GM18498 (cell line): ENCODE data around the gene STX17.
A peak's percentile ranks its signal among the peaks of the same experiment; 100 is the strongest.

ENCODE experiments used
- ATAC-seq: cut with Tn5 transposase; IDR thresholded peaks from one replicate; pipeline ENCODE4 v1.9.1; 2021; ENCODE audit warnings: mild to moderate bottlenecking, moderate library complexity; ENCODE audit not compliant: unreplicated experiment

The STX17 gene

DNA sequence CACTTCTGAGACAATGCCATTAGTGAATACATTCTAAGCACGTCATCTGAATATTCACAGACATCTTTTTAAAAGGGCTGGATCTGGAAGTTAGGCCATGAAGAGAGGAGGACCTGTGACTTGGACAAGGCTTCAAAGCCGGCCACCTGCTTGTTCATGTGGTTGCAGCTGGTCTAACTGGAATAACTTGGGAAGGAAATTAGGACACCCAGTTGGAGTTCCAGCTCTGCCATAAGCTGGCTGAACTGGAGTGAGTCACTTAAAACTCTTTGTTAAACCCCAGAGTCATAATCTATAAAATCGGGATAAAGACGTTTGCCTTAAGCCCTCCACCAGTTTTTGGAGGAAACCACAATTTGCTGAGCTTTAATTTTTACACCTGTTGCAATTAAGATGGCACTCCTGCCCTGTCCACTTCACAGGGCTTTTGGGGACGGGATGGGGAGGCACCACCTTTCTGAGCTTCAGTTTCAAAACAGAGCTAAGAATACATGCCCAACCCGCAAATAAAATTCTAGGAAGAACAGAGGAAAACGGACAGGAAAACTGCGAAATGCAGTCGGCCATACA, 536 bp upstream of the STX17 start:
- ATAC-seq: peak; percentile 3

DNA sequence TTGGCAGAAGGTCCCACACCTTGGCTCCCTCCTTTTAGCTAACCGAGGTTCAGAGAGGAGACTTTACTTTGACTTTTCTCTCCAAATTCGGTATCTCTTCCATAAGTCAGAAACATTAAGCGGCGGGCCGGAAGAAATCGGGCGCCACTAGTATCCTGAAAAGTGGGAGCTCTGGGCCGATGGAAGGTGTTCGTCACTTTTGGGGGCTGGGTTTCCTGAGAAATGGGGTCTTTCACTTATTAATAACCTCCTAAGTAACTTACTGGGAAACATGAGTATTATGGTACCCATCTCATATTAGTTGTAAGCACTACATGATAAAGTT, 716 bp downstream of the STX17 start:
- ATAC-seq: no peak

DNA sequence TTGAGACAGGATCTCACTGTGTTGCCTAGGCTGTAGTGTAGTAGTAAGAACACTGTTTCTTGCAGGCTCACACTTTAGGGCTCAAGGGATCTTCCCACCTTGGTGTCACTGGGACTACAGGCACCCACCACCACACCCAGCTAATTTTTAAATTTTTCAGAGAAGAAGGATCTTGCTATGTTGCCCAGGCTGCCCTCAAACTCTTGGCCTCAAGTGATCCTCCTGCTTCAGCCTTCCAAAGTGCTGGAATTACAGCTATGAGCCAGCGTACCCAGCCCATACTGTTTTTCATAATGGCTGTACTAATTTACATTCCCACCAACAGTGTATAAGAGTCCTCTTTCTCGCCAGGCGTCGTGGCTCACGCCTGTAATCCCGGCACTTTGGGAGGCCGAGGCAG, 5.1 kb downstream of the STX17 start:
- no peak for ATAC-seq

DNA sequence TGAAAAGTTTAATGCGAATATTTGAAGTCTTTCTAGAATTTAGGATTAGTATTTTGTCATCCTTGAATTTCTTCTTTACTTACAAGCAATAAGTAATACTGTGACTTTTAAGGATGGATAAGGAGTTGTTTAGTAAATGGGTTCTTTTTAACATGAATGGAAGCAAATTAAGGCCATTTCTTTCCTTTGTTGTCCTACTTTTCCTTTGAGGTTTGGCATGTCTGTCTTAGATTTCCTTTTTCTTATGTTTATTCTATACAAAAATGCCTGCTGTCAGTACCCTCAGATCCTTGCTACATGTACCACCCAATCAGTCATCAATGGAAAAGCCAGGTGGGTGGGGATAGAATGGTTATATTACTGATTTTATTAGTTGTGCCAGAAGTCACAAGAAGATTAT, 10.2 kb downstream of the STX17 start:
- ATAC-seq: no peak

DNA sequence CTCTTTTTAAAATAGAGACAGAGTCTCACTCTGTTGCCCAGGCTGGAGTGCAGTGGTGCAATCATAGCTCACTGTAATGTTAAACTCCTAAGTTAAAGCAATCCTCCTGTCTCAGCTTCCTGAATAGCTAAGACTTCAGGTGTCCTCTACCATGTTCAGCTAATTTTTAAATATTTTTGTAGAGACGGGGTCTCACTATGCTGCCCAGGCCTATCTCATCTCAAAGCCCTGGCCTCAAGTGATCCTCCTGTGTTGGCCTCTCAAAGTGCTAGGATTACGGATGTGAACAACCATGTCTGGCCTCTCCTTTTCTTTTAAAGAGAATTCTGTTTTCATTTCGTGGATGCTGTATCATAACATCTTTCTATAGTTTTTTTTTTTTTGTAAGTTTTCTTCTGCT, 11.7 kb downstream of the STX17 start:
- ATAC-seq: no peak

- no peak for ATAC-seq
These were observed 13.5 kb downstream of the STX17 start for GRCh38 chr9:99919930-99920329.

DNA sequence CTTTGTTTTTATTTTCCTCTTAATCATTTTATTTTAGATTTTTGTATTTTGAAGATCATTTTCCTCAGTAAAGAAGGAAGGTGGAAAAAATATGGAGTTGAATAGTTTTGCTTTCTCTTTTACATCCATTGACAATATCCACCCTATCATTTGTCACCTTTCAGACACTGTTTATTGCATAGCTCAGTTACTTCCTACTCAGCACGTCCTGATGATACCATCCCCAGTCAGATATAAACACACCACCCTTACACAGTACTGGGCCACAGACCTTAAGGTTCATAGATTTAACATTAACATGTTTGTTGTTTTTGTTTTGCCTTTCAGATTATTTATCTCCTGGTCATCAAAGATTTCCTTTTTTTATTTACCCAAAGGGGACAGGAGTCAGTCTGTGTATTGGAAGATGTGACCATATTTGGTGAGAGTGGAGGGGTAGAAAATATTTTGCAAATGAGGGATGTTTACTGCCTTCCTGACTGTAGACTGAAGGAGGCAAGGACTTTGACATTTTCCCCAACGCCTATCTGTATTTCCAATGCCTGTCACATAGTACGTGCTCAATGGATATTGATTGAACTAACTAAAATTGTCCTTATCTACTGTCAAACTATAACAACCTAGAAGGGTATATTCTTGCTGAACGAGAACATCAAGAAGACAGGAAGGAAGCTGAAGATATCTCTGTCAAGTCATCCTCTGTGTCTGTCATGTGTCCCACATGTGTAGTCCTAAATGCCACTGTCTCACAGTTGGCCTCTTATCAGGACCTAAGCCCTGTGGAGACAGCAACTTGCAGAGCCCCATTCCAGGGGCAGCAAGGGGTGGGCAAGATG, 15.6 kb downstream of the STX17 start:
- ATAC-seq: no peak

DNA sequence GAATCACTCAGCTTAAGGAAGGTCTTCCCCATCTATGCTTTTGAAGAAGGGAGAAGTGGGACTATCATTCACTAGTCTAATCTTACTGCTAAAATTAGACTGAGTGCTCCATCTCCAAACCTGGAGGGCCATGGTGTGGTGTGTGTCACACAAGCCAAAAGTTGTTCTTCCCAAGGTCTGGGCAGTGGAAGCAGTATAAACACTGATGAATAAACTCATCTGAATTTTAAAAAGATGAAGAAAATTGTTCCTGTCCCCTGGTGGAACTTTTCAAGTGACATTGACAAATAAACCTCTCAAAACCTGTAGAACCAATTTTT, 16.2 kb downstream of the STX17 start:
- no peak for ATAC-seq

DNA sequence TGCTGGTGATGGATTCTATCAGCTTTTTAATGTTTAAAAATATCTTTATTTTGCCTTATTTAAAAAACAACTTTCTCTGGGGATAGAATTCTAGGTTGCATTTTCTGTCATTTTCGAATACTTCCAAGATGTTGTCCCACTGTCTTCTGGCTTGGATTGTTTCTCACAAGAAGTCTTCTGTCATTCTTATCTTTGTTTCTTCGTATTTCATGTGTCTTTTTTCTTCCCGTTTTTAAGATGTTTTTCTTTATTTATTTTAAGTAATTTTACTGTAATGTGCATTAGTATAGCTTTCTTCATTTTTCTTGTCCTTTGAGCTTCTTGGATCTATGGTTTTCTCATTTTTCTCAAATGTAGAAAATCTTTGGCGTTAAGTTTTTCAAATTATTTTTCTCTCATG, 19.1 kb downstream of the STX17 start:
- ATAC-seq: no peak

DNA sequence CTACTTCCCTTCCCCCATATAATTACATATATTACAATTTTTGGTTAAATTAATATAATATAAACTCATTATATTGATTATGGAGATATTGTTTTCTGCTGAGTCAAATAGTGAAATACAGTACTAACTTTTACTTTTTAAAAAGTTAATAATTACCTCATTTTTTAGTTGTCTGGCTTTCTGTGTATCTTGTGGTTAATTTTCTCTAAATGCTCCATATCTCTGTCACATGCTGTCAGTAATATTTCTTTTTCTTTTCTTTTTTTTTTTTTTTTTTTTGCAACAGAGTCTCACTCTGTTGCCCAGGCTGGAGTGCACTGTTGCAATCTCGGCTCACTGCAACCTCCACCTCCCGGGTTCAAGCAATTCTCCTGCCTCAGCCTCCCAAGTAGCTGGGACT, 23.2 kb downstream of the STX17 start:
- no peak for ATAC-seq

- ATAC-seq: no peak
These were observed 24.8 kb downstream of the STX17 start for GRCh38 chr9:99931155-99931840.

- no peak for ATAC-seq
These were observed 30.6 kb downstream of the STX17 start for GRCh38 chr9:99936947-99937587.

DNA sequence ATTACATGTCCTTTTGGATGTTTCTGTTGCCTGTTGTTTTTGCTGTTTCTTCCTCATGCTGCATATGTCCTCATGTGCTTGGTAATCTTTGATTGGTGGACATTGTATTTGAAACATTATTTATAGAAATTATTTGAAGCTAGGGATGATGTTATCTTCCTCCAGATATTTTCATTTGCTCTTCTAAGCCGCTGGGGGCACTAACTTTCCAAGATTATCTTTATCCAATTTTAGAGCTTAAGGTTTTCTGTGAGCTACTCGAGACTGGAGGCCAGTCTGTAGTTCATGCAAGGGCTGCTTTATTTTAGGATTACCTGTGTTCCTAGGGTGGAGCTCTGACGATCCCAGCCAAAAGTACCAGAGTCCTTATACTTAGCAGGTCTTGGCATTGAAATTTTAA, 40.9 kb downstream of the STX17 start:
- ATAC-seq: no peak

GRCh38 chr9:99948482-99948881, 42.0 kb downstream of the STX17 start:
- ATAC-seq: no peak

DNA sequence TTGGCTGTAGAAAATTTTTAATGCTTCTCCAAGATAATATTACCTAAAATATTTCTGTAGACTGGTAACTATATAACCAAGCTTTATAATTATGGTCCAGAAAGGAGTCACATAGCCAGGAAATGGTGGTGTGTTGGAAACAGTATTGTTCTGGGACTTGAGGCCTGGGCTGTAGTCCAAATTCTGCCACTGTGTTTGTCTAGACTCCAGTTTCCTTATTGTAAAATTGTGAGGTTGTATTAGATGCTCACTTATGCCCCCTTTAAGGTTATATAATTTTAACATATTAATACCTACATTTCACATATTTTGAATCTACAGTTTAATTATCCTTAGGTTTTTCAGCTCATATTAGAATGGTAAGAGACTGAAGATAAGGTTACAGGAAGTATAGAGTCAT, 42.4 kb downstream of the STX17 start:
- ATAC-seq: no peak

DNA sequence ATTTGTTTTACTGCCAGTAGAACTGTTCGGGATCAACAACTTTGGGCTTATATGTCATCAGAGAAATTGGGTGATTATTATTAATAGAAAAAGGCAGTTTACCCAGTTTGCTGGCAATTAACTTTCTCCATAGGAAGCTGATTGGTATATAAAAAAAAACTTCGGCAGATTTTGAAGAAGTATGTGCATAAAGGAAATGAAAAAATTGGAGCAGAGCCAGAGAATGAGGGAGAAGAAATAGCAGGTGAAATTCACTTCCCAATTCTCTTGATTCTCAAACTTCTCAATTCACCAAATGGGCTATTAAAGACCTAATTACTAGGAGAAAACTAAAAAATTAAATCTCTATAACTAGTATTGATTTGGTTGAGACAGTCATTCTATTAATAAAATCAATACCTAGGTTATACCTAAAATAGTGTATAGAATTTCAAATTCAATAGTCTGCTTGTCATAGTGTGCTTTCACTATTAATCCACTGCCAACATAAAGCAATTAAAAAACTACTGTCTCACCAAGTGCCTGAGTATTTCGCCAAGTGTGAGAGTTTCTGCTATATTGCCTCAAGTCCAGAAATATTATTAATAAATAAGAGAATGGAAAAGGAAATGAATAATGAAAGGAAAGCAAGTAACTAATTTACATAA, 47.5 kb downstream of the STX17 start:
- ATAC-seq: no peak

DNA sequence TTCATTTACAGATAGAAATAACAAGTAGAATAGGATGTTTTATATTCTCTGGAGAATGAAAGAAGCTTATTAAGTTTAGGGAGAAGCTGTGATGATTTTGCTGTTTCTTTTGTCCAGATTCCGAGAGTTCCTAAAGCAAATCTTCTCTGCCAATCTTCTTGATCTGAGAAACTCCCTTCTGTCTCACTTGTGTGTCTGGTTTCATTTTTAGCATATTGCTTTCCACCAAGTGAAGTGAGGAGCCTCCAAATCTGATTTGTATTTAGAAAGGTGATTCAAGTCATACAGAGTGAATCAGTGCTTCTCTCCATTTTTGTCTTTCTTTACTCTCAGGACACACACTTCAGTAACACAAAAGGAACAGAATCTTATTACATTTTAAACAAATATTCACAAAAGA, 48.4 kb downstream of the STX17 start:
- no peak for ATAC-seq

GRCh38 chr9:99955606-99956005, 49.2 kb downstream of the STX17 start:
- ATAC-seq: no peak

DNA sequence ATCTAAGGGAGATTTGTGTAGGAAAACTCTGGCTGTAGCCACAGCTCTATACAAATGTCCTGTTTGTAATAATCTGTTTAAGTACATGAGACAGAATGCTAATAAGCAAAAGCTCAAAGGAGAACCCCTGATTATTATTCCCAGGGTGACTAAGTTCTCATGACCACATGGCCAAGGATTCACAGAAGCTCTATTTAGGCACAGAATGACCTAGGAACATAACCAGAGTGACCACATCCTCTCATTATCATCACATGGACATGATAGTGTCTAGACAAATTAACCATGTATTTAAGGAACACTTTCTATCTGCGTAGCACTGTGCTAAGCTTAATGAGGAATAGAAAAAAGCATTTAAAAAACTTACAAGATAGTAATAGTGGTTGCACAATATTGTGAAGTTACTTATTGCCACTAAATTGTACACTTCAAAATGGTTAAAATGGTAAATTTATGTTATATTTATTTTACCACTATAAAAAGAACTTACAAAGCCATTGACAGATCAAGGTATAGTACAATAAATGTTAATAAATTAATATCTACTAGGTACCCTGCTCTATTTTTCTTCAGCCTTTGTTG, 56.3 kb downstream of the STX17 start:
- no peak for ATAC-seq

DNA sequence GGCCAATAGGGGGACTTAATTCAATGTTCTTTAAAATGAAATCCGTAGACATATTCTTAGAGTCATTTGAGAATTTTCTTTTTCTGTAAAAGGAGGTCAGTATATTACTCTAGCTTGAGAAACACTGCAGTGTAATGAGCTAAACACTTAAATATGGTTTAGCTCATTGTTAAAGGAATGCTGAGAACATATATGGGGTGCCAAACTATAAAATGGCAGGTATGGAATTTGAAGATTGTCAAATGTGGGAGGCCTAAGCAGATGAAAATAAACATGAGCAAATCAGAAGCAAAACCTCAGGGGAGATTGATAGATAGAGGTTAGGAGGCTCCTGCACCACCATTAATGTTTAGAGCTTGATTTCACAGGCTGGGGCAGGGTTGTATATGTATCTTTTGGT, 57.9 kb downstream of the STX17 start:
- ATAC-seq: no peak

DNA sequence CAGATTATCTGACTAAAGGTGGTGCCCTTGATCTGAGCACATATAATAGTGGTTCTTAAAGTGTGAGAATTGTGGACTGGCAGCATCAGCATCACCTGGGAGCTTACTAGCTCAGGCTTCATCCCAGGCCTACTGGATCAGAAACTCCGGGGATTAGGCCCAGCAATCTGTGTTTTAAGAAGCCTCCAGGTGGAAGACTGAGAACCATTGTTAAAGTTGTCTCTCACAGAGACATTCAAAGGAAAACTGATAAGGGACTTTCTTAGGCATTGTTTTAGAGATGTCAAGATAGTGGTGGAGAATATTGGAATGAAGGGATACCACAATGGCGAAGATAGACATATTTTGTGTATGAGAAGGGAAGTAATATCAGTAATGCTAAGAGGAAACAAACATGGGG, 59.5 kb downstream of the STX17 start:
- ATAC-seq: no peak
